COR-L47 (cell line): ENCODE results near the gene MATK.

Experiments
- DNase-seq: peaks from one replicate; lab custom pipeline; 2025; lab: John Stamatoyannopoulos, UW

Gene MATK

DNA sequence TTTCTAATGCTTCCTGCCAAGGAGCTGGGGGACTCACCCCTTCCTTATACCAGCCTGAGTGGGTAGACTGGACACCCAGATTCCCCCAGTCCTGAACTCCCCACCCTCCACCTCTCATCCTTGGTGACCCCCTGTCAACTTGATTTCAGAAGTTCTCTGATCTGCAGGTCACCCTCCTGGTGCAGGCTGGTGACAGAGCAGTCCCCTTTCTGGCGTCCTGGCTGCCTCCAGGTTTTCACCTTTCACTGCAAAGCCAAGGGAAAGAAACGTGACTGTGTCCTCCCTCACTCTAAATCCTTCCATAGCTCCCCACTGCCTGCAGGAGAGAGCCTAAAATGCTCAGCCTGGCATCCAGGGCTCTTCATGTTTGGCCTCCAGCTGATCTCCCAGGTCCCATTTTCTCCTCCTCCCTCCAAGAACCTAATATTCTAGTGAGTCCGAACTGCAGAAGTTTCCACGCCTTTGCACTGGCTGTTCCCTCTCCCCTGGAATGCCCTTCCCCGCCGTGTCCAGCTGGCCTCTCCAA, 4.1 kb upstream of the MATK start:
- DNase-seq, result no peak

DNA sequence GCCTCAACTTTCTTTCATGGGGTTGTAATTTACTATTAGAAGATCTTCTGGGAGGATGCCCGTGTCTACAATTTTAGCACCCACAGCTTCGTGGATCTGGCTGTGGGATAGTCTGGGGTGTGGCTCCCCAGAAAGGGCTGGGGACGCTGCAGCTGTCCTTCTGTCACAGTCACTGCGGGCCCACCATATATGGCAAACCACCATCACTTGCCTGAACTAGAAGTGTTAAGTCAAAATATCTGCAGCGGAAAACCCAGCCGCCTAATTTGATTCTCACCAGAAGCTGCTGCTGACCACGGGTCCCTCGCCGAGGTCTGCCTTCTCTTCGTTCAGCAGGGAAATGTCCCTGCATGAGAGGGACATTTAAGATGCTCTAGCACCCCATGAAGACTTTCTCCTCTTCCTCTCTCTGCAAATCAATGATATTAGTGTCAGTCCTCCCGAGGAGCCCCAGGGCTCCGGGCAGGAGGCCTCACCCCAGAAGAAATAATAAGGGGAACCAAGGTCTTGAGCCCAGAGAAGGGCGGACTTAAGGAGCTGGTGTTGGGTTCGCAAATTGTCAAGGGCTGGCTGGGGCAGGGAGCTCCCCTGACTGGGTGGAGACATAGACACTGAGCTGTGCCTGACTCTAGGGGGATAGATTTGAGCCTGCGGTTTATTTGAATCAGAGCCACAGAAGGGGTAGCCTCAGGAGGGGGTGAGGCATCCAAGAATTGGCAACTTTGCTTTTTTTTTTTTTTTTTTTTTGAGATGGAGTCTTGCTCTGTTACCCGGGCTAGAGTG, 3.0 kb upstream of the MATK start:
- no peak for DNase-seq

DNA sequence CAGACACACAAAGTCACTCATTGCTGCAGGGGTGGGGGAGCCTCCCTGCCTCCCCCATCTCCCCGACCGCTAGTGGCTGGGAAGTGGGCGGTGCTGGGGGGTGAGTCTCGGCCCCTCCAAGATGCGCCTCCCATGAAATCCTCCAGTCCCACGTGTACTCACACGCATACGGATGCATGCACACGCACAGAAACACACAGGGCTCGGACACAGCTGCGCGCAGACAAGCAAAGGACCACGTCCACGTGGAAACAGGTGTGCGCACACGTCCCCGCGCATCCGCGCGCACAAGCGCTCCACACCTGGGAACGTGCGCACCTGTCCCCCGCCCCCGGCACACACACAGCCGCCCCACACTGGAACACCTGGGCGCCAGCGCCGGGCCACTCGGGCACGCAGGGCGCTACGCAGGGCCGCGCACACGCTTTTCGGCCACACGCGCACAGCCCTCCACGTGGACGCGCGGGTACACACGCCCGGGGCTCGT, 687 bp downstream of the MATK start:
- no peak for DNase-seq

DNA sequence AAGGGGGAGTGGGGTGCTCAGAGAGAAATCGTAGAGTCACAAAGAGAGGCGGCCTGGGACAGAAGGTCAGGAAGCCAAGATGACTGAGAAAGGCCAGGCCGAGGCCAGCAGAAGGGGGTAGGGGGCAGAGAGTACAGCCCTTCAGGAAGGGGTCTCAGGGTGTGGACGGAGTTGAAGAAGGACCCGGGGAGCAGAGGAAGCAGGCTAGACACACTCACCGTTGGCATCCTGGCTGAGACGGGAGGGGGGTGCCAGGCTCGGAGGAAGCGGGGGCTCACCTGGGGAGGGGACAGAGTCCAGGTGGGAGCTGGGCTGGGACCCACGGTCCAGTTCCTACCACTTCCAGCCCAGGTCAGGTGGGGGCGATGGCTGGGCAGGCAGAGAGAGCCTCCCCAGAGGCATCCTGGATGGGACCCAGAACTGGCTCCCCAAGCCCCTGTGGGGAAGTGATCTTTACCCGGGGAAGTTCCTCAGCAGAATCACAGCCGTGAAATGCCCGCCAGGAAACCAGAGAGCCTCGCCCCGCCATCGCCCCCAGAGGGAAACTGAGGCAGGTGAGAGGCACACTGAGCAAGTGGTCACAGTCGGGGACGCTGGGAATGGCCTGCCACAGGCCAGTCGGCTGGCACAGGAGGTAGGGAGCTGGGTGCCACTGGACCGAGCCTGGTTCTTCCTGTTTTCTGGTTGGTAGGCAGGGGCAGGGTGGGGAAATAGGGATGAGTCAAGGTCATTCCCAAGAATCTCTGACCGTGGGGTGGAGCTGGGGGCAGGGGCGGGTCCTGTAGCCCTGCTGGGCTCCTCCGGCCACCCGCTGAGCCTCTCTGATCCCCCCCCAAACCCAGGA, 1.4 kb downstream of the MATK start:
- DNase-seq, result no peak

DNA sequence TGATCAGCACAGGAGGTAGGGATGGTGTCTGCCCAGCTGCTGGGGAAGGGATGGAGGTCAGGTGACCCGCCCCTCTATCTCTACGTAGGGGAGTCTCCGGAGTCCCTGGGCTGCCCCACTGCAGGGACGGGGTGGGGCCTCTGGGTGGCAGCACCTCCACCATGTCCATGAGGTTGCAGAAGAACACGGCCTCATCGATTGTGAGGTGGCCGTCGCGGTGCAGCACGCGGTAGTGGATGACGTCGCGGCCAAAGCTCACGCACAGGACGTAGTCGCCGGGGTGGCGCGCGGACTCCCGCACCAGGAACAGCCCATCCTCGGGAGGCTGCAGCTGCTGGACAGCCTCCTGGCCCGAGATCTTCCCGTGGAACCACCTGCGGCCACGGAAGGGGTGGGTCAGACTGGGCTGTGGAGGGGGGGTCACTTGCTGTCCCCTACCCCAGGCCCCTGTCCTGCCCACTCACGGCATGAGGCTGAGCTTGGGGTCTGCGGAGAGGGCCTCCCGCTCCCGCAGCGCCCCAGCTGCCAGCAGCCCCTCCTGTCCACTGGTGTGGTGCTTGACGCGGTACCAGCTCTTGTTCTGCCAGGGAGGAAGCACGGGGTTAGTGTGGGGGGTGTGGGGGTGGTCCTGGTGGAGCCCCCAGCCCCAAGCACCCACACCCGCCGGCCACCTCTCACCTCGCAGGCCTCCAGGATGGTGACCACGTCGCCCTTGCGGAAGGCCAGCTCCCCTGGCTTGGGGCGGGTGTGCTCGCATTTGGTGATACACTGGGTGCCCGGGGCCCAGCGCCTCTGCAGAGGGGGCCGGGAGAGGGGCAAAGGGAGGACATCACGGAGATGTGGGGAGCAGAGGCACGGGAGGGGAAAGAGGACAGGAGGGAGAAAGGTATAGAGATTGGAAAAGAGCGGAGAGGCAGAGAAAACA, 2.3 kb downstream of the MATK start:
- DNase-seq, result no peak

DNA sequence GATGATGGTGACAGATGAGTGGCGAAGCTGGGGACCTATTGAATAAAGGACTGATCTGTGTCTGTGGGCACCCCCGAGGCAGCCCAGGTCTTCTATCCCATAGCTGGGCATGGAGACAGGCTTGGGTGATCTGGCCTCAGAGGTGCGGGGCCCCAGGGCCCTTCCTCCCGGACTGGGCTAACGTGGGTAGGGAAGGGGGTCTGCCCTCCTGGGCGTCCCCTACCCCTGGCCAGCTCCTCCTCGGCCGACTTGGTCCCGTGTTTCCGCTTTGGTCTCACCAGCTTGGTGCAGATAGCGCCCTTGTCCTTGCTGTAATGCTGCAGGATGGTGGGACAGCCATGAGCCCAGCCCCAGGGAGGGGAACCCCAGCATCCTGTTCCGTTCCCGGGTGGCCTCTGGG, 3.3 kb downstream of the MATK start:
- no peak for DNase-seq

DNA sequence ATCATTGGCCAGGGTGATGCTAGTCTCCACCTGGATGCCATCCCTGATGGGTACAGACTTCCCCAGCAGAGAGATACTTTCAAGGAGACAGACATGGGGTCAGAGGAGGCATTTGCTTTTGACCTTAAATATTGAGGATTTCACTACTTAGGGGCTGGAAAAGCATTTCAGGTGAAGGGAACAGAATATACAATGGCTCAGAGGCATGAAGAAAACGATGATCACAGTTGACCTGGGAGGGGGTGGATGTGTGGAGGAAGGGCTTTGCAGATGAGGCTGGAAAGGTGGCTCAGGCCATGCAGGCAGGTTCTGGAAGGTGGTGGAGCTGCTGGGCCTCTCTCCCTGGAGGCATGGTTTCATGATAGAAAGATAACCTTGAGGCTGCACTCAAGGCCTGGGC, 3.9 kb downstream of the MATK start:
- no peak for DNase-seq

DNA sequence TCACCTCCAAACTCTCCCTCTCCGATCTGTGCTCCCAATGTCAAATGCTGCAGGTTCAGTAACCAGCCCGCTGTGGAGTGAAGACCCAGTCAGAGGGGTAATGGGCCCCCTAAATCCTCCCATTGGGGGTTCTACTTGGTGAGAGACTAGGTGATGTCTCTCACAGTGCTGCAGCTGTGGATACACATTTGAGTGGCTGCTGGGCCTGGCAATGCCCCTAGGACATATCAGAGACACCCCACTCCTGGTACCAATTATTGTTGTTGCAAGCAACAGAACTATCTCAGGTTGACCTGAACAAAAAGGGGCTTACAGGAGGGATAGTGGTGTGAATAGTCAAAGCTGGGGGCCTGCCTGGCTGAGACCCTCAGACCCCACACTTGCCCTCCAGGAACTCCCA, 4.6 kb downstream of the MATK start:
- no peak for DNase-seq

DNA sequence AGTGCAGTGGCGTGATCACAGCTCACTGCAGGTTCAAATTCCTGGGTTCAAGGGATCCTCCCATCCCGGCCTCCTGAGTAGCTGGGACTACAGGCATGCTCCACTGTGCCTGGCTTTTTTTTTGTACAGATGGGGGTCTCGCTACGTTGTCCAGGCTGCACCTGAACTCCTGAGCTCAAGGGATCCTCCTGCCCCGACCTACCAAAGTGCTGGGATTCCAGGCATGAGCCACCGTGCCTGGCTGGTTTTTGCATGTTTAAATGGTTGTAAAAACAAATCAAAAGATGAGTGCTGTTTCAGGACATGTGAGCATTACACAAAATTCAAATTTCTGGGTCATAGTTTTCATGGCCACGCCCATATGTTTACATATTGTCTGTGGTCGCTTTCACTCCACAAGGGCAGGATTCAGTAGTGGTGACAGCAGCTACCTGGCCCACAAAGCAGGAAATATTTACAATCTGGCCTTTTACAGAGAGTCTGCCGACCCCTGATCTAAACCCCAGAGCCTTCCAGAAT, 5.3 kb downstream of the MATK start:
- DNase-seq, result no peak

DNA sequence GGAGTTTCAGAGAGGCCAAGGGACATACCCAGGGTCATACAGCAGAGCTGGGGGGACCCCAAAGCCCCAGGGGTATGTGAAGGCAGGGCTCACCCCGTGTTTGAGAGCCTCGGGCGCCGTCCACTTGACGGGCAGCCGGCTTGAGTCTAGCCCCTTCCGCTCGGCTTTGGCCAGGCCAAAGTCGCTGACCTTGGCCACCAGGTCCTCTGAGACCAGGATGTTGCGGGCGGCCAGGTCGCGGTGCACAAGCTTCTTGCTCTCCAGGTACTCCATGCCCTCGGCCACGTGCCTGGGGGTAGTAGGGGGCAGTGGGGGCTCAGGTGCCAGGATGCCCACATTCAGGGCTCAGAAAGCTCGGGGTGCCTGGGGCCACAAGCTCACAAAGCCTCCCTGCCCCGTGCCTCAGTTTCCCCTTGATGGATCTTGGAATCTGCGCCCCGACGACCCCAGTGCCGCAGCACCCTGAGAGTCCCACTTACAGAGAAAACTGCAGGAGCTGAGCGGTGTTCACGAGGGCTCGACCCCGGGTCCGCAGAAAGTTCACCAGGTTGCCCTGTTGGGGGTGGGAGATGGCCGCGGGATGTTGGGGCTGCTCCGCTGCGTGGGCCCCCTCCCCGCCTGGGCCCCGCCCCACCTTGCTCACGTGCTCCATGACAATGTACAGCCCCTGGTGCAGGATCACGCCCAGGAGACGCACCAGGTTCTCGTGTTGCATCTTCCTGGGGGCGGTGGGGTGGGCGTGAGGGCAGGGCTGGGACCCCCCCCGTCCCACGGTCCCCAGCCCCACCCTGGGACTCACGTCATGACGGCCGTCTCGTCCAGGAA, 7.1 kb downstream of the MATK start:
- DNase-seq, result no peak

DNA sequence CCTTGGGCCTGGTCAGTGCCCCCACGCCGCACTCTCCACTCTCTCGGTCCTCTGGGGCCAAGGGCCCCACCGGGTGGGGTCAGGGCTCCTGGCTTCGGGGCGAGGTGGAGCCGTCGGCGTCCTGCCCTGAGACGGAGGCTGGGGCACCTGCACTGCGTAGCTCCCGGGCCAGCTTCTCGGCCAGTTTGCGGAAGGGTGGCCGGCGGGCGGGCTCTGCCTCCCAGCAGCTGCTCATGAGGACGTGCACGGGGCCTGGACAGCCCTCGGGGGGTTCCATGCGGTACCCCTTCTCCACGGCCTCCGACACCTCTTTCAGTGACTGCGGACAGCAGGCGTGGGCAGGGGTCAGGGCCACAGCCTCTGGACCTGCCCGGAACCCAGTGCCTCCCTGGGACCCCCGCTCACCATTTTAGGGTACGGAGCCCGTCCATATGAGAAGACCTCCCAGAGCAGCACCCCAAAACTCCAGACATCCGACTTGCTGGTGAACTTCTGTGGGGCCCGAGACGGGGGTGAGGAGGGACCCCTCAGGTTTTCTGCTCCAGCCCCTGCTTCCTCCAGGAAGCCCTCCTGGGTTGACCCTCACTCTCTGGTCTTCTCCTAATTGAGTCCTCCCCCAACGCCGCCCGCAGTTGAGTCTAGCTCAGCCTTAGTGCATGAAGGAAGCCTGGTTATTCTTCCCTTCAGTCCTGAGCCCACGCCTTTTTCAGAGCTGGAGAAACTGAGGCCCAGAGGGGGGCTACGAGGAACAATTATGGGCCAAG, 7.9 kb downstream of the MATK start:
- no peak for DNase-seq

DNA sequence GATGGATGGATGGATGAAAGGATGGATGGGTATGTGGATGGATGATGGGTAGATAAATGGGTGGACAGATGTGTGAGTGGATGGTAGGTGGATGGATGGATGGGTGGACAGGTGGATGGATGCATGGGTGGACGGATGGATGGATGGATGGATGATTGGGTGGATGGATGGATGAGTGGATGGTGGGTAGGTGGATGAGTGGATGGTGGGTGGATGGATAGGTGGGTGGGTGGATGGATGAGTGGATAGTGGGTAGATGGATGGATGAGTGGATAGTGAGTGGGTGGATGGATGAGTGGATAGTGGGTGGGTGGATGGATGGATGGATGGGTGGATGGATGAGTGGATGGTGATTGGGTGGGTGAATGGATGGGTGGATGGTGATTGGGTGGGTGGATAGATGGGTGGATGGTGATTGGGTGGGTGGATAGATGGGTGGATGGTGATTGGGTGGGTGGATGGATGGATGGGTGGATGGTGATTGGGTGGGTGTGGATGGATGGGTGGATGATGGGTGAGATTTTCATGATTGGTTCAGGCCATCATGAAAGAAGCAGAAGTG, 9.6 kb downstream of the MATK start:
- no peak for DNase-seq

DNA sequence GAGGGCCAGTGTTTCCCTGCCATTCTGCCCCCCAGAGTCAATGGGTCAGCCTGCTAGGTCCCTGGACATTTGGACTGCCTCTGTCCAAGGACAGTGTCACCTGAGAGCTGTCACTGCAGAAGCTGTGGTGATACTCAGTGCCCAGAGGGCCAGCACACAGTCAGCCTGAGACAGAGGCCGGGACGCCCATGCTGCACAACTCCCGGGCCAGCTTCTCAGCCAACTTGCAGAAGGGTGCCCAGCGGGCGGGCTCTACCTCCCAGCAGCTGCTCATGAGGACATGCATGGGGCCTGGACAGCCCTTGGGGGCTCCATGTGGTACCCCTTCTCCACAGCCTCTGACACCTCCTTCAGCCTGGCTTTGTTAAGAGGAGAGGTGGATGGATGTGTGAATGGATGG, 10.3 kb downstream of the MATK start:
- no peak for DNase-seq

DNA sequence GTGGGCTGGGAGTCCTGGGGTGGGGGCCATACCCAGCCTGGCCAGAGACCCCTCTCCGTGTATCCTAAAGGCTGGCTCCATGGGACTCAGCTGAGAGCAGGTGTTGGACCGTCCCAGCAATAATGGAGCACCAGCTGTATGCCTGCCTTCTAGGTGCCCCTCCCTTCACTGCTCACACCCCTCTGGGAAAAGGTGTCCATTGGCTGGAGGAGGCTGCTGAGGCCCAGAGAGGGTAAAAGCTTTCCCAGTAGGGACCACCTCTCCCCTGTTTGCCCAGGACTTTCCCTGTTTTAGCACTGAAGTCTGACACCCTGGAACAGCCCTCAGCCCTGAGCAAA, 10.8 kb downstream of the MATK start:
- no peak for DNase-seq

DNA sequence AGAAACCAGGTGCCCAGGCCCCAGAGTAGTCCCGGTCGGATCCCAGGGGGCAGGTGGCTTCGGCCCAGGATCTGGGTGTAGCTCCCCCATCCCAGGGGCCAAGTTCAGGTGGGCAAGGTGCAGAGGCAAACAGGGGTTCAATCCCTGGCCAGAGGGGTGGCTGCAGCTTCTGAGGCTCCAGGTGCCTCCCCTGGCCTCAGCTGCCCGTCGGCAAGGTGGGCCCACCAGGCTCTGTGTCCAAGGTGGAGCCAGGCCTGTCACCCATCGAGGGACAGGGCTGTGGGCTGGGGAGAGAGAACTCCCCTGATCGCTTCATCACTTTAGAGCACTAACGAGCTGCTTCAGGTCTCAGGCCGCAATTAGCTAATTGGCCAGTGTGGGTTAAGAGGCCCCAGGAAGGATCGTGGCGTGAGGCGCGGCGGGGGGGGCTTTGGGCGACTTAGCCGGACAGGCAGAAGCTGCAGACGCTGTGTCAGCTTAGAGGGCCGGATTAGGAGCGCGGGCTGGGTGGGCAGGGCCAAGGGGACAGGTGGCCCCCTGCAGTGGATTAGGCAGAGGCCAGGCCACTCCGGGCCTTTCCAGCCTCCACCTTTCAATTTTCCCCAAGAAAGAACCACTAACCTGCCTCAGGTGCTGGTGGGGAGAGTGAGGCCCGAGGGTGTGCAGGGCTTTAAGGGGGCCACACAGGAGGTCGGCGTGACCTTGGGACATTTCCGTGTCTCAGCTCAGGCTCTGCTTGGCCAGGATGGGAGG, 11.4 kb downstream of the MATK start:
- no peak for DNase-seq

DNA sequence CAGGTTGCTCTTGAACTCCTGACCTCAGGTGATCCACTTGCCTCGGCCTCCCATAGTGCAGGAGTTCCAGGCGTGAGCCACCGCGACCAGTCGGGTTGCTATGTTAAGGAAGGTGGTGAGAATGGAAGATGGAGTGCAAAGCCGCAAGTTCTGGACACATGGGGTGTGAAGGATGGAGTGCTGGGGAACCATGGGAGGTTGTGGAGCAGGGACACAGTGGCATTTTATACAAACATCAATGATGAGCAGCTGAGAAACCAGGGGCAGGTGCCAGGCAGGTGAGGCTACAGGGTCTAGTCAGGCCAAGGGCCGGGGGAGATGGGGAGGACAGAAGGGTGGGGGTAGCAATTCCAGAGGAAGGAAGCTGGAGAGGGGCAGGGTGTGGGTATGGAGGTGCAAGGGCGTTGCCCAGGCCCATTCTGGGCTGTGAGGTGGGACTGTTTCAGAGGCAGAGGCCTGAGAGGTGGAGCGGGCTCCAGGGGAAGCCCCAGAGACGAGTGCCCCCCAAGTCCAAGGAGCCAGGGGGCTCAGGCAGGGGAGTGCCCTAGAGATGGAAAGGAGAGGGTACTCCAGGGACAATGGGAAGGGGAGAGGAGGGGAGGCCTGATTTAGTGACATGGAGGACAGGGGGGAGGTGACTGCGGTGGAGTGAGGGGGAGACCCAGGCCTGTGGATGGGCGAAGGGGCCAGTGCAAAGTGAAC, 12.2 kb downstream of the MATK start:
- no peak for DNase-seq

DNA sequence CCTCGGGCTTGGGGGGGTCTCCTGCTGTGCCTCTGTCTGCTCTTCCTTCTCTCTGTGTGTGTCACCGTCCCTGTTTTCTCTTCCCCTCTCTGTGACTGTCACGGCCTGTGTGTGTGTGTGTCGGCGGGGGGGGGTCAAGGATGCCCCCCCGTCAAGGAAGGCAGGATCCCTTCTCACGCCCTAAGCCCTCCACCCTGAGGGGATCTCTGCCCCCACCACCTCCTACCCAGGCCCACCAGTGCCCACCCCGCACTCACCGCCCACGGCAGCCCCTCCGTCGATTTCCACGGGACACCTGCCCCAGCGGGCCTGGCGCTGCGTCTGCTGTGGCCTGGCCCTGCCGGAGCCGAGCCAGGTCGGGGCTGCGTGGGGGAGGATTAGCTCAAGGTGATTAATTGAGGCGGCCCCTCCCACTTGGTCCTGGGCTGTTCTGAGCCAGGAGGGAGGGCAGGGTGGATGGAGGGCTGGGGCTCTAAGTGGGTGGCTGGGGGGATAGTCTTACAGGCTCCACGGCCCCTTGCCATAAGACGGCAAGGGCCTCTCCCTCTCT, 14.2 kb downstream of the MATK start, which contains the start of gene RAX2:
Gene RAX2 (minus strand): TSS at position 323 of the 550 bp plus-strand sequence. CDS start 486 bp downstream, outside the sequence.
- no peak for DNase-seq
